ENCODE results near the gene AKAP3. TPM values are rescaled to one million over a fixed set of nuclear protein-coding genes. Genes with fewer than 3 reads are reported as not detected.

The AKAP3 gene
- total RNA-seq (2022) (1.6 and 3.2 TPM in 2 replicates), Bru-seq, nascent RNA (percentile 38 among the genes with signal in this experiment), BruChase-seq, experiment 1, labeled RNA remaining after a 2-hour chase (percentile 26 among the genes with signal in this experiment), BruChase-seq, experiment 2, labeled RNA remaining after a 6-hour chase (percentile 21 among the genes with signal in this experiment)
- long read RNA-seq, partial matches to known transcripts: 0 of 1 reads
- long read RNA-seq, other reads (novel, unspliced or antisense): 1 of 1 reads

DNA sequence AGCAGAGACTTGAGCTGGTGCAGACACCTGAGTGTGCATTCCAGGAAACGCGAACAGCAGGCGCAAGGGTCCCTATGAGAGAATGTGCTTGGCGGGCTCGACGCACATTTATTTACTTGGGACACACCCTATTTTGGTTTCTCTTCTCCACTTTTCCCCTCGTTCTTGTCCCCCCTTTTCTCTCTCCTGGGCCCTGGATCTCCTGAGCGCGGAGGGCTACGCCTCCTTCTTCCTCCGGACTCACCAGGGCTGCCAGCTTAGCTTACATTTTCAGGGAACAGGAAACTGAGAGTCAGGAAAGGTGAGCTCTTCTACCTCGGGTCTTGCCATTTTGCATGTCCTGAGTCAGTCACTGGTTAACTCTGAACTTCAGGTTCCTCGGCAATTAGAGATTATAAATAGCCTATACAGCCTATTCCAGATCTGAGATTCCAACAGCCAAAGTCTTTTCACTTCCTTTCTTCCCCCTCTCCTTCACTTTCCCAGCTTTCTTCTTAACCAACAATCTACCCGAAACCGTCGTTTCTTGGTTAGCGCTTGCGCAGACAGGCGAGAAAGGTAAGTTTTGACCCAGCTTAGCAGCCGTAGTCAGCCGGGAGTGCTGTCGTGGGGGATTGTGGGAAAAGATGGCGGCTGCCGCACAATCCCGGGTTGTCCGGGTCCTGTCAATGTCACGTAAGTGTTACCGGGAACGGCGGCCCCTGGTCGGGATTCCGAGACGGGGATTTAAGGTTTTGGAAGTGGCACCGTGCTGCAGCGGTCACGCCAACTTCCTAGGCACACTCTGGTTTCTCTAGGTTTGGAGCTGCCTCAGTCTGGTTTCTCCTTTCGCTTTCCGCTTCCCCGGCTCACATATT is at the start of gene AKAP3, which contains the start of gene NDUFA9:
TSS of gene AKAP3 (minus strand) at position 551 of the 857 bp plus-strand sequence. CDS start 10,855 bp downstream, outside the sequence.
TSS of gene NDUFA9 (plus strand) at position 614 of the 857 bp plus-strand sequence. CDS start at position 627, 13 bp downstream.
- Mint-ChIP-seq H3K27me3 (ENCODE audit: insufficient read depth, unreplicated experiment) (peaks cover 5% of the 10 kb centered on the region), H3K9me3 (ENCODE audit: unreplicated experiment) (no peaks in the 10 kb centered on the region), H3K4me1 (ENCODE audit: low read depth, unreplicated experiment) (peaks cover 13% of the 10 kb centered on the region), H3K36me3 (ENCODE audit: insufficient read depth, unreplicated experiment) (peaks cover 9% of the 10 kb centered on the region), H3K4me3 (ENCODE audit: unreplicated experiment) (peak within 1 kb of the TSS; percentile 98), H3K27ac (ENCODE audit: unreplicated experiment) (peak within 1 kb of the TSS; percentile 95)
- H3K9me3 ChIP-seq: no peaks in the 10 kb centered on the region
- peak within 1 kb of the TSS; percentile 46 for H3K4me3 ChIP-seq (ENCODE audit: low read depth, low read length)
- H3K27me3 ChIP-seq (replicated peaks; ENCODE audit: control insufficient read depth, insufficient read depth, low read length): no peaks in the 10 kb centered on the region
- intact Hi-C loops (cut with micrococcal nuclease; ENCODE audit: unreplicated experiment): loop anchor here (2.0 kb wide), 2 partner anchors 42 to 70 kb away; no protein-coding TSS in a partner anchor
- peak; percentile 90 to 92 for DNase-seq
- TF ChIP-seq, protein P1, sequence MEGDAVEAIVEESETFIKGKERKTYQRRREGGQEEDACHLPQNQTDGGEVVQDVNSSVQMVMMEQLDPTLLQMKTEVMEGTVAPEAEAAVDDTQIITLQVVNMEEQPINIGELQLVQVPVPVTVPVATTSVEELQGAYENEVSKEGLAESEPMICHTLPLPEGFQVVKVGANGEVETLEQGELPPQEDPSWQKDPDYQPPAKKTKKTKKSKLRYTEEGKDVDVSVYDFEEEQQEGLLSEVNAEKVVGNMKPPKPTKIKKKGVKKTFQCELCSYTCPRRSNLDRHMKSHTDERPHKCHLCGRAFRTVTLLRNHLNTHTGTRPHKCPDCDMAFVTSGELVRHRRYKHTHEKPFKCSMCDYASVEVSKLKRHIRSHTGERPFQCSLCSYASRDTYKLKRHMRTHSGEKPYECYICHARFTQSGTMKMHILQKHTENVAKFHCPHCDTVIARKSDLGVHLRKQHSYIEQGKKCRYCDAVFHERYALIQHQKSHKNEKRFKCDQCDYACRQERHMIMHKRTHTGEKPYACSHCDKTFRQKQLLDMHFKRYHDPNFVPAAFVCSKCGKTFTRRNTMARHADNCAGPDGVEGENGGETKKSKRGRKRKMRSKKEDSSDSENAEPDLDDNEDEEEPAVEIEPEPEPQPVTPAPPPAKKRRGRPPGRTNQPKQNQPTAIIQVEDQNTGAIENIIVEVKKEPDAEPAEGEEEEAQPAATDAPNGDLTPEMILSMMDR (IDR thresholded peaks at IDR 0.05; ENCODE audit: insufficient read depth in 1 of 2, low read depth in 1 of 2, low read length in 1 of 2, severe bottlenecking in 1 of 2, unreplicated experiment in 1 of 2): no peak
- H3K36me3 ChIP-seq (ENCODE audit: control insufficient read depth, insufficient read depth, low read length): no peaks in the 10 kb centered on the region
- peaks cover 7% of the 10 kb centered on the region for H3K4me1 ChIP-seq
- POLR2A ChIA-PET: interaction anchor here (0.5 to 1.0 kb wide), 4 partner anchors 11 to 87 kb away, joined by 3 to 6 read pairs (median 4); partner anchors contain the start of gene DYRK4
- CTCF ChIA-PET: interaction anchor here (1.1 to 1.3 kb wide), 2 partner anchors 44 to 372 kb away, joined by 3 to 4 read pairs; no protein-coding TSS in a partner anchor
- TSS peak; percentile 95 for BruUV-seq (replicated peaks)

DNA sequence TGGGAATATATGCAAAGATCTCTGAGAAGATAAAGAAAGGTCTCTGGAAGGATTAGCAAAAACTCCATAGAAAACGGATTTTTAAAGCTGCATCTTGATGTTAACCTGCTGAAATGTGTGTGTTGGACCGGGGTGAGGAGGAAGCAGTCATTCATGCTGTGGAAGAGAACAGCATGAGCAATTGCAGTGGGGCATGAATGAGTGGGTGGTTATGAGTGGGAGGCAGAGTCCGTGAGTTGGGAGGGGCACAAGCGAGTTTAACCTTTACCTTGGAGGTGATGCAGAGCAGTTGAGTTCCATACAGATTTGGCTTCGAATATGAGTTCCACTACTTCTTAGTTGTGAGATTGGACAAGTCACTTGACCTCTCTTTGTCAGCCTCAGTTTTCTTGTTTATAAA is 41.9 kb upstream of the AKAP3 start:
- H3K4me1 Mint-ChIP-seq (ENCODE audit: low read depth, unreplicated experiment): no peaks in the 10 kb centered on the region
- H3K27me3 Mint-ChIP-seq (ENCODE audit: insufficient read depth, unreplicated experiment): no peaks in the 10 kb centered on the region
- ChIA-PET POLR2A (no interaction called here), CTCF (no interaction called here)
- Histone ChIP-seq H3K27me3 (replicated peaks; ENCODE audit: control insufficient read depth, insufficient read depth, low read length) (no peaks in the 10 kb centered on the region), H3K9me3 (no peaks in the 10 kb centered on the region), H3K36me3 (ENCODE audit: control insufficient read depth, insufficient read depth, low read length) (peaks cover 5% of the 10 kb centered on the region), H3K4me3 (ENCODE audit: low read depth, low read length) (no peak overlapping the region), H3K4me1 (no peaks in the 10 kb centered on the region)
- H3K4me3 Mint-ChIP-seq (ENCODE audit: unreplicated experiment): no peak overlapping the region
- H3K36me3 Mint-ChIP-seq (ENCODE audit: insufficient read depth, unreplicated experiment): peaks cover 9% of the 10 kb centered on the region
- intact Hi-C loops (cut with micrococcal nuclease; ENCODE audit: unreplicated experiment): no loop called here
- H3K27ac Mint-ChIP-seq (ENCODE audit: unreplicated experiment): no peak overlapping the region
- no peaks in the 10 kb centered on the region for H3K9me3 Mint-ChIP-seq (ENCODE audit: unreplicated experiment)
- no TSS peak for BruUV-seq (replicated peaks)
- DNase-seq: no peak
- TF ChIP-seq, protein P1 (IDR thresholded peaks at IDR 0.05; ENCODE audit: insufficient read depth in 1 of 2, low read depth in 1 of 2, low read length in 1 of 2, severe bottlenecking in 1 of 2, unreplicated experiment in 1 of 2): no peak

DNA sequence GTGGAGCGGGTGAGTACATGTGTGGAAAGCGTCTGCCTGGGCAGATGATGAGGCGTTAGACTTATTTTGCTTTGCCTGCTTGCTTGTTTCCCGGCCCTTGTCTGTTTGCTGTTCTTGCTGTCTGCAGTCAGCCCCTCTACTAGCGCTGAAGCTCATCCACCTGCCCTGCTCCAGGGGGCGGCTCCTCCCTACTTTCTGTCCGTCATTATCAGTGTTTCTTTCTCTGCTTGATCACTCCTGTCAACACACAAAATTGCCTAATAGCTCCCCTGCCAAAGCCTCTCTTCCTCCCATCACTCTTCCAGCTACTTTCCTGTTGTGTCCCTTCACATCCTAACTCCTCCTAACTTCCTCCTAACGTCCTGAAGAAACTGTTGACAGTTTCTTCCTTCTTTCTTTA is 36.5 kb upstream of the AKAP3 start:
- no TSS peak for BruUV-seq (replicated peaks)
- Mint-ChIP-seq H3K27ac (ENCODE audit: unreplicated experiment) (no peak overlapping the region), H3K4me3 (ENCODE audit: unreplicated experiment) (no peak overlapping the region)

More for the DNA sequence above, 36.5 kb upstream of the AKAP3 start:
- Histone ChIP-seq H3K4me3 (ENCODE audit: low read depth, low read length) (no peak overlapping the region), H3K36me3 (ENCODE audit: control insufficient read depth, insufficient read depth, low read length) (peaks cover 5% of the 10 kb centered on the region), H3K9me3 (no peaks in the 10 kb centered on the region), H3K27me3 (replicated peaks; ENCODE audit: control insufficient read depth, insufficient read depth, low read length) (no peaks in the 10 kb centered on the region), H3K4me1 (no peaks in the 10 kb centered on the region)
- intact Hi-C loops (cut with micrococcal nuclease; ENCODE audit: unreplicated experiment): no loop called here
- peaks cover 39% of the 10 kb centered on the region for H3K36me3 Mint-ChIP-seq (ENCODE audit: insufficient read depth, unreplicated experiment)
- ChIA-PET POLR2A (no interaction called here), CTCF (no interaction called here)
- TF ChIP-seq, protein P1 (IDR thresholded peaks at IDR 0.05; ENCODE audit: insufficient read depth in 1 of 2, low read depth in 1 of 2, low read length in 1 of 2, severe bottlenecking in 1 of 2, unreplicated experiment in 1 of 2): no peak
- DNase-seq: no peak
- no peaks in the 10 kb centered on the region for H3K9me3 Mint-ChIP-seq (ENCODE audit: unreplicated experiment)
- H3K4me1 Mint-ChIP-seq (ENCODE audit: low read depth, unreplicated experiment): no peaks in the 10 kb centered on the region
- H3K27me3 Mint-ChIP-seq (ENCODE audit: insufficient read depth, unreplicated experiment): no peaks in the 10 kb centered on the region
